GM12875 (cell line): ENCODE measurements around the gene ABCG5.

ENCODE experiments used
- H3K4me3 ChIP-seq: one replicate; pipeline ENCODE4 v1.5.1; 2011; ENCODE audit warnings: low read depth, low read length, control low read depth
- CTCF ChIP-seq: IDR thresholded peaks from 2 replicates; pipeline ENCODE4 v1.5.1; 2011; ENCODE audit warnings: low read depth, mild to moderate bottlenecking, control low read depth, inconsistent platforms, low read length, moderate library complexity, borderline replicate concordance; ENCODE audit not compliant: insufficient read depth

The ABCG5 gene

GRCh38 chr2:43822839-43823238 lies 15.8 kb downstream of the ABCG5 start:
- TF ChIP-seq CTCF, result no peak
- H3K4me3 ChIP-seq, result no peak overlapping the region

GRCh38 chr2:43819491-43820163 lies 19.0 kb downstream of the ABCG5 start:
- no peak overlapping the region for H3K4me3 ChIP-seq
- no peak for TF ChIP-seq CTCF

GRCh38 chr2:43818761-43819160 lies 19.9 kb downstream of the ABCG5 start:
- no peak for TF ChIP-seq CTCF
- H3K4me3 ChIP-seq, result no peak overlapping the region

- TF ChIP-seq CTCF, result no peak
- H3K4me3 ChIP-seq, result no peak overlapping the region
Measured at GRCh38 chr2:43814711-43815110, 23.9 kb downstream of the ABCG5 start.

GRCh38 chr2:43812947-43813346 lies 25.7 kb downstream of the ABCG5 start:
- TF ChIP-seq CTCF, result no peak
- H3K4me3 ChIP-seq, result no peak overlapping the region

- no peak overlapping the region for H3K4me3 ChIP-seq
- TF ChIP-seq CTCF, result no peak
Measured at GRCh38 chr2:43812006-43812405, 26.6 kb downstream of the ABCG5 start.

- TF ChIP-seq CTCF, result no peak
Measured at GRCh38 chr2:43810888-43811287, 27.8 kb downstream of the ABCG5 start.

More at GRCh38 chr2:43810888-43811287, 27.8 kb downstream of the ABCG5 start:
- H3K4me3 ChIP-seq, result no peak overlapping the region
